NB4 (cell line): ENCODE results near the gene ADAMTS12.

Experiments used
- MYC ChIP-seq: IDR thresholded peaks from 2 replicates; pipeline ENCODE4 v1.6.1; 2011; ENCODE audit warnings: low read depth, low read length
- POLR2A ChIP-seq: IDR thresholded peaks from 2 replicates; pipeline ENCODE4 v1.6.1; 2011; ENCODE audit warnings: mild to moderate bottlenecking; ENCODE audit not compliant: insufficient read length; ENCODE audit errors: extremely low read depth
- TF ChIP-seq, protein P1 (sequence below): IDR thresholded peaks from one replicate; pipeline ENCODE4 v1.5.1; 2012; ENCODE audit warnings: low read depth, low read length
- TF ChIP-seq, protein P2 (sequence below): IDR thresholded peaks from 2 replicates; pipeline ENCODE4 v1.6.1; 2011; ENCODE audit warnings: low read depth, low read length

- no peak for TF ChIP-seq POLR2A
- TF ChIP-seq, protein P1, sequence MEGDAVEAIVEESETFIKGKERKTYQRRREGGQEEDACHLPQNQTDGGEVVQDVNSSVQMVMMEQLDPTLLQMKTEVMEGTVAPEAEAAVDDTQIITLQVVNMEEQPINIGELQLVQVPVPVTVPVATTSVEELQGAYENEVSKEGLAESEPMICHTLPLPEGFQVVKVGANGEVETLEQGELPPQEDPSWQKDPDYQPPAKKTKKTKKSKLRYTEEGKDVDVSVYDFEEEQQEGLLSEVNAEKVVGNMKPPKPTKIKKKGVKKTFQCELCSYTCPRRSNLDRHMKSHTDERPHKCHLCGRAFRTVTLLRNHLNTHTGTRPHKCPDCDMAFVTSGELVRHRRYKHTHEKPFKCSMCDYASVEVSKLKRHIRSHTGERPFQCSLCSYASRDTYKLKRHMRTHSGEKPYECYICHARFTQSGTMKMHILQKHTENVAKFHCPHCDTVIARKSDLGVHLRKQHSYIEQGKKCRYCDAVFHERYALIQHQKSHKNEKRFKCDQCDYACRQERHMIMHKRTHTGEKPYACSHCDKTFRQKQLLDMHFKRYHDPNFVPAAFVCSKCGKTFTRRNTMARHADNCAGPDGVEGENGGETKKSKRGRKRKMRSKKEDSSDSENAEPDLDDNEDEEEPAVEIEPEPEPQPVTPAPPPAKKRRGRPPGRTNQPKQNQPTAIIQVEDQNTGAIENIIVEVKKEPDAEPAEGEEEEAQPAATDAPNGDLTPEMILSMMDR, result no peak
- no peak for TF ChIP-seq MYC
- TF ChIP-seq, protein P2, sequence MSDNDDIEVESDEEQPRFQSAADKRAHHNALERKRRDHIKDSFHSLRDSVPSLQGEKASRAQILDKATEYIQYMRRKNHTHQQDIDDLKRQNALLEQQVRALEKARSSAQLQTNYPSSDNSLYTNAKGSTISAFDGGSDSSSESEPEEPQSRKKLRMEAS, result no peak
Observed at GRCh38 chr5:33888587-33888986, 3.2 kb downstream of the ADAMTS12 start.
